ENCODE results near the gene WWOX.

WWOX gene

DNA sequence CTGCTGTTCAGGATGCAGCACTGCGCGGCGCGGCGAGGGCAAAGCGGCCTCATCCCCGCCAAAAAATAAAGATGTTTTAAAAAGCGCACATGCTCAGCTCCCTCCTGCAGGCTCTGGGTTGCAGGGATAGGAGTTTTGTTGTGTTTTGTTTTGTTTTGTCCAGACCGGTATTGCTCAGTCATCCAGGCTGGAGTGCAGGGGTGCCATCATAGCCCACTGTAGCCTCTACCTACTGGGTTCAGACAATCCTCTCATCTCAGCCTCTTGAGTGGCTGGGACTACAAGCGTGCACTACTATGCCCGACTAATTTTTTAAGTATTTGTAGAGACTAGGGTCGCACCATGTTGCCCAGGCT lies 636 bp downstream of the WWOX start:
- Histone ChIP-seq H3K4me1 (ENCODE audit: low read length) (no peaks in the 10 kb centered on the region), H2AFZ (ENCODE audit: low read length) (peak overlapping the region; percentile 96), H3K4me2 (ENCODE audit: low read depth, low read length) (peak overlapping the region; percentile 56), H3K36me3 (replicated peaks; ENCODE audit: insufficient read depth, low read length) (no peaks in the 10 kb centered on the region), H4K20me1 (ENCODE audit: insufficient read depth, low read length) (no peaks in the 10 kb centered on the region), H3K79me2 (ENCODE audit: low read length) (no peaks in the 10 kb centered on the region), H3K9me2 (replicated peaks; ENCODE audit: insufficient read depth, low read length) (no peaks in the 10 kb centered on the region), H3K9me3 (replicated peaks; ENCODE audit: insufficient read depth, low read length) (no peaks in the 10 kb centered on the region), H3F3A (ENCODE audit: insufficient read depth, low read length) (no peaks in the 10 kb centered on the region), H3K9ac (ENCODE audit: low read length) (peak overlapping the region; percentile 83; the same call in 1 of the 2 replicates), H3K4me3 (ENCODE audit: low read length) (peak overlapping the region; percentile 88), H3K27me3 (replicated peaks; ENCODE audit: insufficient read depth, low read length) (no peaks in the 10 kb centered on the region), H3K27ac (ENCODE audit: low read length) (peak overlapping the region; percentile 76; the same call in 1 of the 2 replicates)
- TF ChIP-seq CTCF (IDR thresholded peaks at IDR 0.05; ENCODE audit: low read length) (peak; percentile 61), EZH2 (optimal IDR thresholded peaks at IDR 0.05; ENCODE audit: low read depth, low read length) (no peak)
- DNase-seq: peak; percentile 34

GRCh38 chr16:78102122-78102660 lies 2.7 kb downstream of the WWOX start:
- no peak overlapping the region for H2AFZ ChIP-seq (ENCODE audit: low read length)
- no peaks in the 10 kb centered on the region for H4K20me1 ChIP-seq (ENCODE audit: insufficient read depth, low read length)
- H3K4me2 ChIP-seq (ENCODE audit: low read depth, low read length): no peak overlapping the region
- no peaks in the 10 kb centered on the region for H3K9me2 ChIP-seq (replicated peaks; ENCODE audit: insufficient read depth, low read length)
- no peaks in the 10 kb centered on the region for H3K27me3 ChIP-seq (replicated peaks; ENCODE audit: insufficient read depth, low read length)
- no peak overlapping the region for H3K9ac ChIP-seq (ENCODE audit: low read length)
- no peaks in the 10 kb centered on the region for H3K36me3 ChIP-seq (replicated peaks; ENCODE audit: insufficient read depth, low read length)
- no peaks in the 10 kb centered on the region for H3F3A ChIP-seq (ENCODE audit: insufficient read depth, low read length)
- H3K79me2 ChIP-seq (ENCODE audit: low read length): no peaks in the 10 kb centered on the region
- H3K4me3 ChIP-seq (ENCODE audit: low read length): no peak overlapping the region
- no peak for TF ChIP-seq EZH2phosphoT487 (IDR thresholded peaks at IDR 0.05; ENCODE audit: low read length)
- no peak for TF ChIP-seq CTCF (IDR thresholded peaks at IDR 0.05; ENCODE audit: low read length)
- TF ChIP-seq EZH2 (optimal IDR thresholded peaks at IDR 0.05; ENCODE audit: low read depth, low read length): no peak
- no peak for DNase-seq
- H3K4me1 ChIP-seq (ENCODE audit: low read length): no peaks in the 10 kb centered on the region
- H3K9me3 ChIP-seq (replicated peaks; ENCODE audit: insufficient read depth, low read length): no peaks in the 10 kb centered on the region
- no peak overlapping the region for H3K27ac ChIP-seq (ENCODE audit: low read length)

- TF ChIP-seq EZH2phosphoT487 (IDR thresholded peaks at IDR 0.05; ENCODE audit: low read length) (no peak), CTCF (IDR thresholded peaks at IDR 0.05; ENCODE audit: low read length) (no peak), EZH2 (optimal IDR thresholded peaks at IDR 0.05; ENCODE audit: low read depth, low read length) (no peak)
- DNase-seq: no peak
- Histone ChIP-seq H3K9me2 (replicated peaks; ENCODE audit: insufficient read depth, low read length) (no peaks in the 10 kb centered on the region), H3K4me3 (ENCODE audit: low read length) (no peak overlapping the region), H4K20me1 (ENCODE audit: insufficient read depth, low read length) (no peaks in the 10 kb centered on the region), H3K9me3 (replicated peaks; ENCODE audit: insufficient read depth, low read length) (no peaks in the 10 kb centered on the region), H3K79me2 (ENCODE audit: low read length) (no peaks in the 10 kb centered on the region), H3K4me2 (ENCODE audit: low read depth, low read length) (no peak overlapping the region), H3K36me3 (replicated peaks; ENCODE audit: insufficient read depth, low read length) (no peaks in the 10 kb centered on the region), H3K27ac (ENCODE audit: low read length) (no peak overlapping the region), H2AFZ (ENCODE audit: low read length) (no peak overlapping the region), H3K9ac (ENCODE audit: low read length) (no peak overlapping the region), H3F3A (ENCODE audit: insufficient read depth, low read length) (no peaks in the 10 kb centered on the region), H3K27me3 (replicated peaks; ENCODE audit: insufficient read depth, low read length) (no peaks in the 10 kb centered on the region), H3K4me1 (ENCODE audit: low read length) (no peaks in the 10 kb centered on the region)
Observed at GRCh38 chr16:78102865-78103264, 3.4 kb downstream of the WWOX start.

Measured in MM.1S (cell line).